MG63 (cell line): ENCODE results near the gene RAMP3. TPM values are rescaled to one million over a fixed set of nuclear protein-coding genes. Genes with fewer than 3 reads are reported as not detected.
"Not testable (repeated sequence)": the region's sequence is repeated elsewhere in the genome, so short reads cannot be mapped to it uniquely, and the experiment has no call there.

Experiments
- DNase-seq: peaks from one replicate; pipeline ENCODE4 v3.0.0-alpha.2; 2020
- H3K27me3 ChIP-seq: fragments of 250-450 bp; sonication (Bioruptor Pico); 2 replicates; pipeline ENCODE4 v1.5.1; 2020; ENCODE audit warnings: mild to moderate bottlenecking, moderate library complexity
- H3K36me3 ChIP-seq: fragments of 250-450 bp; sonication (Bioruptor Pico); 2 replicates; pipeline ENCODE4 v1.5.1; 2020; ENCODE audit warnings: mild to moderate bottlenecking, moderate library complexity
- H3K4me3 ChIP-seq: fragments of 250-450 bp; sonication (Bioruptor Pico); 2 replicates; pipeline ENCODE4 v1.5.1; 2020; ENCODE audit warnings: mild to moderate bottlenecking, moderate library complexity
- H3K9me3 ChIP-seq: fragments of 250-450 bp; sonication (Bioruptor Pico); 2 replicates; pipeline ENCODE4 v1.5.1; 2020; ENCODE audit warnings: mild to moderate bottlenecking, moderate library complexity
- total RNA-seq: library from RNA; depleted of rRNA; stranded (reverse); fragments of >200 nt; shearing (Covaris generic); gene quantifications from 2 replicates; pipeline ENCODE4 v1.2.3, GENCODE V29; 2014; ENCODE audit warnings: low replicate concordance

The RAMP3 gene
- total RNA-seq, 1 experiment from 2014 or later = not detected

GRCh38 chr7:45191396-45191795 lies 33.8 kb downstream of the RAMP3 start:
- DNase-seq = no peak
- Histone ChIP-seq H3K4me3 (no peak overlapping the region), H3K27me3 (no peaks in the 10 kb centered on the region; the same call in 1 of the 2 replicates), H3K36me3 (no peaks in the 10 kb centered on the region), H3K9me3 (no peaks in the 10 kb centered on the region)

- Histone ChIP-seq H3K4me3 (no peak overlapping the region), H3K9me3 (no peaks in the 10 kb centered on the region), H3K36me3 (no peaks in the 10 kb centered on the region), H3K27me3 (no peaks in the 10 kb centered on the region; the same call in 1 of the 2 replicates)
- DNase-seq = no peak
Observed at GRCh38 chr7:45192621-45193041, 35.0 kb downstream of the RAMP3 start.

GRCh38 chr7:45193828-45194227 lies 36.2 kb downstream of the RAMP3 start:
- Histone ChIP-seq H3K9me3 (no peaks in the 10 kb centered on the region), H3K27me3 (no peaks in the 10 kb centered on the region; the same call in 1 of the 2 replicates), H3K4me3 (no peak overlapping the region), H3K36me3 (no peaks in the 10 kb centered on the region)
- no peak for DNase-seq

GRCh38 chr7:45196374-45196773 lies 38.8 kb downstream of the RAMP3 start:
- Histone ChIP-seq H3K27me3 (no peaks in the 10 kb centered on the region; the same call in 1 of the 2 replicates), H3K9me3 (no peaks in the 10 kb centered on the region)
- DNase-seq = no peak

GRCh38 chr7:45197461-45197860 lies 39.9 kb downstream of the RAMP3 start:
- no peak for DNase-seq
- H3K9me3 ChIP-seq = no peaks in the 10 kb centered on the region
- no peak overlapping the region for H3K4me3 ChIP-seq
- H3K36me3 ChIP-seq = no peaks in the 10 kb centered on the region
- no peaks in the 10 kb centered on the region; the same call in 1 of the 2 replicates for H3K27me3 ChIP-seq

More at GRCh38 chr7:45196374-45196773, 38.8 kb downstream of the RAMP3 start:
- Histone ChIP-seq H3K36me3 (no peaks in the 10 kb centered on the region), H3K4me3 (no peak overlapping the region)

GRCh38 chr7:45198986-45199385 lies 41.4 kb downstream of the RAMP3 start:
- Histone ChIP-seq H3K4me3 (no peak overlapping the region), H3K36me3 (no peaks in the 10 kb centered on the region), H3K9me3 (no peaks in the 10 kb centered on the region), H3K27me3 (no peaks in the 10 kb centered on the region)
- no peak for DNase-seq

GRCh38 chr7:45199506-45199905 lies 41.9 kb downstream of the RAMP3 start:
- Histone ChIP-seq H3K9me3 (no peaks in the 10 kb centered on the region), H3K27me3 (no peaks in the 10 kb centered on the region), H3K36me3 (no peaks in the 10 kb centered on the region), H3K4me3 (no peak overlapping the region)
- no peak for DNase-seq

GRCh38 chr7:45202625-45203024 lies 45.0 kb downstream of the RAMP3 start:
- H3K4me3 ChIP-seq = no peak overlapping the region
- DNase-seq = no peak
- no peaks in the 10 kb centered on the region for H3K36me3 ChIP-seq
- no peaks in the 10 kb centered on the region for H3K9me3 ChIP-seq
- H3K27me3 ChIP-seq = no peaks in the 10 kb centered on the region

- Histone ChIP-seq H3K36me3 (no peaks in the 10 kb centered on the region), H3K9me3 (no peaks in the 10 kb centered on the region), H3K27me3 (peaks cover under 1% of the 10 kb centered on the region; the same call in 1 of the 2 replicates), H3K4me3 (no peak overlapping the region)
- no peak for DNase-seq
Observed at GRCh38 chr7:45203036-45203435, 45.4 kb downstream of the RAMP3 start.

GRCh38 chr7:45203459-45203858 lies 45.9 kb downstream of the RAMP3 start:
- H3K4me3 ChIP-seq = no peak overlapping the region
- DNase-seq = no peak
- H3K9me3 ChIP-seq = no peaks in the 10 kb centered on the region
- no peaks in the 10 kb centered on the region for H3K36me3 ChIP-seq
- H3K27me3 ChIP-seq = peaks cover 4% of the 10 kb centered on the region; the same call in 1 of the 2 replicates

- Histone ChIP-seq H3K36me3 (no peaks in the 10 kb centered on the region), H3K9me3 (no peaks in the 10 kb centered on the region), H3K27me3 (peaks cover 4% of the 10 kb centered on the region; the same call in 1 of the 2 replicates), H3K4me3 (peak overlapping the region; percentile 25)
- DNase-seq = no peak
Observed at GRCh38 chr7:45203936-45204445, 46.4 kb downstream of the RAMP3 start.

DNA sequence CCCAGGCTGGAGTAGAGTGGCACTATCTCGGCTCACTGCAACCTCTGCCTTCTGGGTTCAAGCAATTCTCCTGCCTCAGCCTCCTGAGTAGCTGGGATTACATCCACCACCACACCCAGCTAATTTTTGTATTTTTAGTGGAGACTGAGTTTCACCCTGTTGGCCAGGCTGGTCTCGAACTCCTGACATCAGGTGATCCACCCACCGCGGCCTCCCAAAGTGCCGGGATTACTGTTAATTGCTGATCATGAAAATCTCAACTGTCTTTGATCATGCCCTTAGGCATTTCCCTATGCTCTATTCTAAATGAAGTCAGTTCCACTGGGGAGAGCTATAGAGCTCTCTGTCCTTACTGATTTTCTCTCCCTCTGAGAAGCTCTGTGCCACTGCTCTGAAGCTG lies 48.7 kb downstream of the RAMP3 start:
- not testable (repeated sequence) for H3K4me3 ChIP-seq, DNase-seq, H3K36me3 ChIP-seq, H3K27me3 ChIP-seq, H3K9me3 ChIP-seq

GRCh38 chr7:45209909-45210308 lies 52.3 kb downstream of the RAMP3 start:
- not testable (repeated sequence) for H3K36me3 ChIP-seq, H3K9me3 ChIP-seq, H3K27me3 ChIP-seq, DNase-seq, H3K4me3 ChIP-seq

GRCh38 chr7:45211066-45211465 lies 53.5 kb downstream of the RAMP3 start:
- Histone ChIP-seq H3K9me3 (no peaks in the 10 kb centered on the region), H3K4me3 (no peak overlapping the region)

DNA sequence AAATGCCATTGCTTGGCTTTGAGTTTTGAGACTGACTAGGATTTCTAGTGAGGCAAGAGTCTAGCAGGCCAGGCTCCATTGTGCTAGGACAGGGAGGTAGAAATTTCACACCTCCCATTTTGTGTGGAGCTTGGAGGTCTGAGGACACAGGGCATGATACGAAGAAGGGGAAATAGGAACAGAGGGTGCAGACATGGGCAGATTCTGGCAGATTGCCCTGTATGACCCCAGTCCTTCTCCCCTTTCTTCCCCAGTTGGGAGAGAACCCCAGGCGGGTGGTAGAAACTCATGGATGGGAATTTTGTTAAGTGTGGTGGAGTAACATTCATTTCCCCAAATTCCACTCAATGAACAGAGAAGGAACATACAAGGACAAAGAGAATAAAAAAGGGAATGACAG lies 54.4 kb downstream of the RAMP3 start:
- Histone ChIP-seq H3K27me3 (peaks cover 15% of the 10 kb centered on the region), H3K36me3 (no peaks in the 10 kb centered on the region), H3K4me3 (no peak overlapping the region), H3K9me3 (no peaks in the 10 kb centered on the region)
- no peak for DNase-seq

More at GRCh38 chr7:45211066-45211465, 53.5 kb downstream of the RAMP3 start:
- no peaks in the 10 kb centered on the region for H3K36me3 ChIP-seq
- peaks cover 11% of the 10 kb centered on the region for H3K27me3 ChIP-seq
- no peak for DNase-seq

DNA sequence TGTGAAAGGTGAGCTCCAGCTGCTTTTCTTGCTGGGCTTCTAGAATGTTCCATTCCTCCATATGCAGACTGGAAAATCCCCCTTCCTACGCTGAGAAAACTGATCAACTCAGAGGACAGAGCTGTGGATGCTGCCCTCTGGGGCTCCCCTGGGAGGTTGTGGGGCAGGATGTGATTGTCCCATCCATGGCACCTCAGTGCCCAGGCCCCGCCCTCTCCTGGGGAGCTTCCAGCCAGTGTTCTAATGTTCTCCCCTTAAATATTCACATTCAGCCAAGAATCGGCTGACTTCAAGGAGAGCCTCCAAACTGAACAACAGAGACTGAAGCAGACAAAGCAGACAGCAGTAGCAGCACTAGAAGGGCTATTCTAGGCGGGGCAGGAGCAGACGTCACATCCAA lies 55.0 kb downstream of the RAMP3 start:
- DNase-seq = no peak
- Histone ChIP-seq H3K36me3 (no peaks in the 10 kb centered on the region), H3K27me3 (peaks cover 15% of the 10 kb centered on the region), H3K9me3 (no peaks in the 10 kb centered on the region), H3K4me3 (no peak overlapping the region)

- H3K4me3 ChIP-seq = no peak overlapping the region
- no peak for DNase-seq
Observed at GRCh38 chr7:45215601-45216062, 58.0 kb downstream of the RAMP3 start.

DNA sequence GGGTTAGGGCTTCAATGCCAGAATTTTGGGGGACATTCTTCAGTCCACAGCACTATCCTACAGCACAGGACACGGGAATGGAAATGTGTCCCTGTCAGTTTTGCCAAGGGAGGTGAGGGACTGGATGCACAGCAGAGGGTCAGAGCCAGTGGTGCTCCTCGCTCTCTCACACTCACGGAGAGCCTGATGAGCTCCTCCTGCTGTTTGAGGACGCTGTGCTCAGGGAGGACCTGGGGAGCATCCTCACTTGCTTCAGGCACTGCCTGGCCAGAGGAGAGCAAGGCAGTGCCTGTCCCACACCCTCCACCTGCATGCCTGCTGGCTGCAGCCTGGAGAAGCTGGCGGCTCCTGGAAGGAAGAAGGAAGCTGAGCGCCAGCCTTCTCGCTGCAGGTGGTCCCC lies 58.6 kb downstream of the RAMP3 start:
- DNase-seq = no peak
- Histone ChIP-seq H3K27me3 (peaks cover 11% of the 10 kb centered on the region), H3K9me3 (no peaks in the 10 kb centered on the region), H3K4me3 (no peak overlapping the region), H3K36me3 (no peaks in the 10 kb centered on the region)

More at GRCh38 chr7:45215601-45216062, 58.0 kb downstream of the RAMP3 start:
- H3K36me3 ChIP-seq = no peaks in the 10 kb centered on the region
- no peaks in the 10 kb centered on the region for H3K9me3 ChIP-seq
- peaks cover 11% of the 10 kb centered on the region for H3K27me3 ChIP-seq
